ENCODE measurements around the gene AK3. TPM values are rescaled to one million over a fixed set of nuclear protein-coding genes. Genes with fewer than 3 reads are reported as not detected.

AK3 gene
- total RNA-seq, 1 donor from 2014 or later, result 40.4 TPM

GRCh38 chr9:4665357-4665756, 75.6 kb downstream of the AK3 start:
- intact Hi-C loops (cut with DNase I), result no loop called here
- no peaks in the 10 kb centered on the region for H3K27me3 ChIP-seq (ENCODE audit: low read depth)
- H3K36me3 ChIP-seq, result no peaks in the 10 kb centered on the region
- ATAC-seq, result peak in 1 of 2 donors; percentile 28
- peaks cover 47% of the 10 kb centered on the region for H3K4me1 ChIP-seq
- DNase-seq, result no peak
- H3K4me3 ChIP-seq, result peak overlapping the region; percentile 62
- no peak for TF ChIP-seq CTCF (IDR thresholded peaks at IDR 0.05)
- H3K27ac ChIP-seq, result peak overlapping the region; percentile 80
- H3K9me3 ChIP-seq, result no peaks in the 10 kb centered on the region

- H3K9me3 ChIP-seq, result no peaks in the 10 kb centered on the region
- no peak for TF ChIP-seq CTCF (IDR thresholded peaks at IDR 0.05)
- no peak for DNase-seq
- intact Hi-C loops (cut with DNase I), result no loop called here
- peak overlapping the region; percentile 88 for H3K27ac ChIP-seq
- H3K4me3 ChIP-seq, result no peak overlapping the region
- H3K36me3 ChIP-seq, result no peaks in the 10 kb centered on the region
- peaks cover 47% of the 10 kb centered on the region for H3K4me1 ChIP-seq
- H3K27me3 ChIP-seq (ENCODE audit: low read depth), result no peaks in the 10 kb centered on the region
- no peak for ATAC-seq
Observed at GRCh38 chr9:4663956-4664355, 77.0 kb downstream of the AK3 start.

GRCh38 chr9:4662989-4663792, 77.8 kb downstream of the AK3 start:
- TF ChIP-seq CTCF (IDR thresholded peaks at IDR 0.05), result no peak
- no peak for ATAC-seq
- intact Hi-C loops (cut with DNase I), result no loop called here

GRCh38 chr9:4662108-4662988, 78.7 kb downstream of the AK3 start, which contains the start of gene PLPP6:
PLPP6 (plus strand) TSS chr9:4662294; CDS start chr9:4662376, 82 bp downstream.
- peak; percentile 58 for TF ChIP-seq CTCF (IDR thresholded peaks at IDR 0.05)
- Histone ChIP-seq H3K27me3 (ENCODE audit: low read depth) (no peaks in the 10 kb centered on the region), H3K36me3 (no peaks in the 10 kb centered on the region), H3K4me1 (peaks cover 49% of the 10 kb centered on the region), H3K27ac (peak within 1 kb of the TSS; percentile 88), H3K4me3 (peak within 1 kb of the TSS; percentile 77), H3K9me3 (no peaks in the 10 kb centered on the region)
- DNase-seq (peak; percentile 93), ATAC-seq (peak; percentile 92 to 96)
- intact Hi-C loops (cut with DNase I), result no loop called here

More at GRCh38 chr9:4662989-4663792, 77.8 kb downstream of the AK3 start:
- H3K36me3 ChIP-seq, result no peaks in the 10 kb centered on the region
- peak overlapping the region; percentile 88 for H3K27ac ChIP-seq
- H3K4me1 ChIP-seq, result peaks cover 47% of the 10 kb centered on the region
- H3K27me3 ChIP-seq (ENCODE audit: low read depth), result no peaks in the 10 kb centered on the region
- no peaks in the 10 kb centered on the region for H3K9me3 ChIP-seq
- DNase-seq, result no peak
- H3K4me3 ChIP-seq, result peak overlapping the region; percentile 77

- peaks cover 54% of the 10 kb centered on the region for H3K4me1 ChIP-seq
Observed at GRCh38 chr9:4661611-4662010, 79.4 kb downstream of the AK3 start.

More at GRCh38 chr9:4661611-4662010, 79.4 kb downstream of the AK3 start:
- ATAC-seq (no peak), DNase-seq (no peak)
- no peak for TF ChIP-seq CTCF (IDR thresholded peaks at IDR 0.05)
- H3K27me3 ChIP-seq (ENCODE audit: low read depth), result no peaks in the 10 kb centered on the region
- H3K27ac ChIP-seq, result peak overlapping the region; percentile 88
- intact Hi-C loops (cut with DNase I), result no loop called here
- no peaks in the 10 kb centered on the region for H3K9me3 ChIP-seq
- H3K36me3 ChIP-seq, result no peaks in the 10 kb centered on the region
- peak overlapping the region; percentile 77 for H3K4me3 ChIP-seq

All from lower lobe of right lung (tissue), 2 donors.